HG03558 (cell line): Measurements from ENCODE around the gene AADACL3.
"Not testable (repeated sequence)": the region's sequence is repeated elsewhere in the genome, so short reads cannot be mapped to it uniquely, and the experiment has no call there.

ENCODE experiments used
- ATAC-seq: cut with Tn5 transposase; IDR thresholded peaks from one replicate; pipeline ENCODE4 v1.9.1; 2021; ENCODE audit warnings: moderate number of reproducible peaks; ENCODE audit not compliant: unreplicated experiment; ENCODE audit errors: extremely low read depth

The AADACL3 gene

DNA sequence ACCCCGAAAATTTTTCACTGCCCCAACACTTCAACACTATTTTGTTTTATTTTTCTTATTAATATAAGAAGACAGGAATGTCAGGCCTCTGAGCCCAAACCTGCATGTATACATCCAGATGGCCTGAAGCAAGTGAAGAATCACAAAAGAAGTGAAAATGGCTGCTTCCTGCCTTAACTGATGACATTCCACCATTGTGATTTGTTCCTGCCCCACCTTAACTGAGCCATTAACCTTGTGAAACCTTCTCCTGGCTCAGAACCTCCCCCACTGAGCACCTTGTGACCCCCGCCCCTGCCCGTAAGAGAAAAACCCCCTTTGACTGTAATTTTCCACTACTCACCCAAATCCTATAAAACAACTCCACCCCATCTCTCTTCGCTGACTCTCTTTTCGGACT, 2.3 kb upstream of the AADACL3 start:
- not testable (repeated sequence) for ATAC-seq

DNA sequence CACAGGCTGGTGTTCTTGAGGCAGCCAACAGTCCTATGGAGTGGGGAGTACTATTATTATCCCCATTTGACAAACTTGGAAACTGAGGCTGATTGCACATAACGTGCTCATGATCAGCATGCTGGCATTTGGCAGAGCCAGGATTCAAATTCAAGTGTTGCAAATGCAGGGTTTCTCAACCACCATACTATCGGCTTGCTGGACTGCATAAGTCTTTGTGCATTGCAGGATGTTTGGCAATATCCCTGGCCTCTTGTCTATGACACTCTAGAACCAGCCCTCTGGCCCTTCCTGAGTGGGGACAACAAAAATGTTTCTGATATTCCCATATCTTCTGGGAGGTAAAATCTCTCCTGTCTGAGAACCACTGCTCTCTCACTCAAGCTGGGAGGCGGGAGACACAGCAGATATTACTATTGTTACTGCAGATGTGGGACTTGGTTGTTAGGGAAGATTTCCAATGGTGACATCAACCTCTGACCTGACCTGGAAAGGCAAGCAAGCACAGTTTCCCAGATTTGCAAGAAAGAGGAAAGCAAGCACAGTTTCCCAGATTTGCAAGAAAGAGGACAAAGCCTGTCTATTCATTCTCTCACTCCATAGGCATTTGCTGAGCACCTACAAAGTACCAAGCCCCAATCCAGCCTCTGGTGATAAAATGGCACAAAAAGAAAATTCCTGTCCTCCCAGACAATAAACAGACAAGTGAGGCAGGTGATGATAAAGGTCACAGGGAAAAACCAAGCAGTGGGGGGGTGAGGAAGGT, 1.0 kb upstream of the AADACL3 start:
- no peak for ATAC-seq

DNA sequence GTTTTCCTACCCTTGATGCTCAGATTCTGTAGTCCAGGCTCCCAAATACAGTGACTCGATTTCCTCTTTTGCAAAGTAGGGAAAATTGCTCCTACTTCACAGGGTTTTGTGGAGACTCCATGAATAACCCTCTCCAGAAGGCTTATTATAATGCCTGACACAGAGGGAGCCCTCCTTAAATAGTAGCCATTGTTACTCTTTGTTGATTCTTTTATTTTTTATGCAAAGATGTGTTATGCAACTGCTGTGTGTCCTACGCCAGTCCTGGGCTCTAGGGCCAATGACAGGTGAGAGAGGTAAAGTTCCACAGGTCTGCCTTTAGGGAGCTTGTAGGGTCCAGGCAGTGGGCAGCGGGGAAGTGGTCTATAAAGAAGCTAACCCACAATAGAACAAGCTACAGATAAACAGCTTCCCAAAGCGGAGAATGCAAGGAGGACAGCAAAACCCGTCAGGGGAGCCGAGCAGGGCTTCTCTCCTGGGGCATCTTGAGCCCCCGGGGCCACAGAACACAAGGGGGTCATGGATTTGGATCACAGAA, 1.5 kb downstream of the AADACL3 start:
- ATAC-seq, result no peak

DNA sequence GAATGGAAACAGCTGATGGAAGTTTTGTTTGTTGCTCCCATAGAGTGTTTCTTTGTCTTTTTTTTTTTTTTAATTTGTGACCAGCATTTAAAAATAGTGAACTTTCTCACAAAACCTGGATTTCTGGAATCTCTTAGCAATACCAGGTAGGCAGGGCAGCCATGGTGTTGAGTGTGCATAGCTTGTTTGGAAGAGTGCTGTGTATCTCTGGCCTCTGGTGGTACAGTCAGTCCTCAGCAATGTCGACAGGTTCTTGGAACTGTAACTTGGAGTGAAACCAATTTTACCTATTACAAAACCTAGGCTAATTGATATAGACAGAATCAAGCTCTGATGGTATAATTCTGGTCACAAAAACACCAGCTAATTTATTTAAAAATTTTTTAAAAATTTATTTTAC, 6.7 kb downstream of the AADACL3 start:
- ATAC-seq, result no peak

DNA sequence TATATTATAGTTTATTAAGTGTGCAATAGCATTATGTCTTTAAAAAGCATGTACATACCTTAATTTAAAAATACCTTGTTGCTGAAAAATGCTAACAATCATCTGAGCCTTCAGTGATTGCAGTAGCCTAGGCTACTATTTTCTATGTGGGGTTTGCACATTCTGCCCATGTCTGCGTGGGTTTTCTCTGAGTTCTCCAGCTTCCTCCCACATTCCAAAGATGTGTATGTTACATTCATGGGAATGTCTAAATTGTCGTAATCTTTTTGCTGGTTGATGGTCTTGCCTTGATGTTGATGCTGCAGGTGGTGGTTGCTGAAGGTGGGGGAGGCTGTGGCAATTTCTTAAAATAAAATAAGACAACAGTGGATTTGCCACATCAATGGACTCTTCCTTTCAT, 12.5 kb downstream of the AADACL3 start:
- no peak for ATAC-seq

DNA sequence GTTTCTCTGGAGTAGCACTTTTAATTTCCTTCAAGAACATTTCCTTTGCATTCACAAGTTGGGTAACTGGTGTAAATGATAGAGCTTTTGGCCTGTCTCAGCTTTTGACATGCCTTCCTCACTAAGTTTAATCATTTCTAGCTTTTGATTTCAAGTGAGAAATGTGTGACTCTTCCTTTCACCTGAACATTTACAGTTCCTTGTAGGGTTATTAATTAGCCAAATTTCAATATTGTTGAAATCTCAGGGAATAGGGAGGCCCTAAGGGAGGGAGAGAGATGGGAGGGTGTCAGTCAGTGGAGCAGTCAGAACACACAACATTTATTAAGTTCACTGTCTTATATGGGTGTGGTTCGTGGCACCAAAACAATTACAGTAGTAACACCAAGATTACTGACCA, 14.2 kb downstream of the AADACL3 start:
- no peak for ATAC-seq

DNA sequence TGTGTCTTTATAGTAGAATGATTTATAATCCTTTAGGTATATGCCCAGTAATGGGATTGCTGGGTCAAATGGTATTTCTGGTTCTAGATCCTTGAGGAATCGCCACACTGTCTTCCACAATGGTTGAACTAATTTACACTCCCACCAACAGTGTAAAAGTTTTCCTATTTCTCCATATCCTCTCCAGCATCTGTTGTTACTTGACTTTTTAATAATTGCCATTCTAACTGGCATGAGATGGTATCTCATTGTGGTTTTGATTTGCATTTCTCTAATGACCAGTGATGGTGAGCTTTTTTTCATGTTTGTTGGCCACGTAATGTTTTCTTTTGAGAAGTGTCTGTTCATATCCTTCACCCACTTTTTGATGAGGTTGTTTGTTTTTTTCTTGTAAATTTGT, 15.2 kb downstream of the AADACL3 start:
- not testable (repeated sequence) for ATAC-seq

DNA sequence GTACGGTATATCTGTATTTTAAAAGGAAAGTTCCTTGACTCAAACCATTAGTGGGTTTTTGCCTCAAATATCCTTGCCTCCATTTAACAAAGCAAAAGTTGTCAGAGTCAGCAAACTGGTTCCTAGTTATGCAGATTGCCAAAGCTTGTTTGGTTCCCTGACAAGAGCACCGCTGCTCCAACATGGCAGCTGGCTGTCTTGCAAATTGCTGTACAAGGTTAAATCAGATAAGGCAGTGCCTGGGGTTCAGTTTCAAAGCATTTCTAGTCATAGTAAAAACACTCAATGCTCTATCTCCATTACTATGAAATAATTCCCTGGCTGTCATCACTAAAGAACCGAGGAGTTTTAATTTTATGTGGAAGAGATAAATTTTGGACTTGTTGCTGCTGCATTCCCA, 18.7 kb downstream of the AADACL3 start:
- ATAC-seq, result no peak

DNA sequence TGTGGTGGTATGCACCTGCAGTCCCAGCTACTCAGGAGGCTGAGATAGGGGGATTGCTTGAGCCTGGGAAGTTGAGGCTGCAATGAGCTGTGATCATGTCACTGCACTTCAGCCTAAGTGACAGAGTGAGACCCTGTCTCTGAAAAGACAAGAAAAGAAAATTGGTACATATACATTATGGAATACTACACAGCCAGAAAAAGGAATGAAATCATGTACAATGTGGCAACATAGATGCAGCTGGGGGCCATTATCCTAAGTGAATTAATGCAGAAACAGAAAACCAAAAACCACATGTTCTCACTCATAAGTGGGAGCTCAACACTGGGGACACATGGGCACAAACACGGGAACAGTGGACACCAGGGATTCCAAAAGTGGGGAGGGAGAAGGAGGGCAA, 23.0 kb downstream of the AADACL3 start:
- no peak for ATAC-seq

DNA sequence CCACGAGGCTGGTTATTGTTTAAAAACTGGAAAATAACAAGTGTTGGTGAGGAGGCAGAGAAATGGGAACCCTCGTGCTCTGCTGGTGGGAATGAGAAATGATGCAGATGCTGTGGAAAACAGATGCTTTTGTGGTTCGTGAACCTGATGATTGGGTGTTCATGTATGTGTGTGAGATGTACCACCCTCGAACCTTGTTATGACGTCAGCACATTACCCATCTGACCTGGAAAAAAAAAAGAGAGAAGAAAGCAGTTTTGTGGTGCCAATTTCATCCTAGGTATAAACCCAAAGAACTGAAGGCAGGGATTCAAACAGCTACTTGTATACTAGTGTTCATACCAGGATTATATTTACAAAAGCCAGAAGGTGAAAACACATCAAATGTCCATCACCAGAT, 23.7 kb downstream of the AADACL3 start:
- no peak for ATAC-seq

DNA sequence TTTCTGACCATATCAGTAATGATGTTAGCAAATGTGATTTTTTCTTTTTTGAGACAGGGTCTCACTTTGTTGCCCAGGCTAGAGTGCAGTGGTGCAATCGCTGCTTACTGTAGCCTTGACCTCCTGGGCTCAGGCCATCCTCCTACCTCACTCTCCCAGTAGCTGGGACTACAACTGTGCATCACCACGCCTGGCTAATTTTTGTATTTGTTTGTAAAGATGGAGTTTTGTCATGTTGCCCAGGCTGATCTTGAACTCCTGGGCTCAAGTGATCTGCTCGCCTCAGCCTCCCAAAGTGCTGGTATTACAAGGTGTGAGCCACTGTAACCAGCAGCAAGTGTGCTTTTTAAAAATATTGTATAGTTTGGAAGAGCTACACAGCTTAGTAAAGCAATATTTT, 26.0 kb downstream of the AADACL3 start:
- ATAC-seq, result no peak

DNA sequence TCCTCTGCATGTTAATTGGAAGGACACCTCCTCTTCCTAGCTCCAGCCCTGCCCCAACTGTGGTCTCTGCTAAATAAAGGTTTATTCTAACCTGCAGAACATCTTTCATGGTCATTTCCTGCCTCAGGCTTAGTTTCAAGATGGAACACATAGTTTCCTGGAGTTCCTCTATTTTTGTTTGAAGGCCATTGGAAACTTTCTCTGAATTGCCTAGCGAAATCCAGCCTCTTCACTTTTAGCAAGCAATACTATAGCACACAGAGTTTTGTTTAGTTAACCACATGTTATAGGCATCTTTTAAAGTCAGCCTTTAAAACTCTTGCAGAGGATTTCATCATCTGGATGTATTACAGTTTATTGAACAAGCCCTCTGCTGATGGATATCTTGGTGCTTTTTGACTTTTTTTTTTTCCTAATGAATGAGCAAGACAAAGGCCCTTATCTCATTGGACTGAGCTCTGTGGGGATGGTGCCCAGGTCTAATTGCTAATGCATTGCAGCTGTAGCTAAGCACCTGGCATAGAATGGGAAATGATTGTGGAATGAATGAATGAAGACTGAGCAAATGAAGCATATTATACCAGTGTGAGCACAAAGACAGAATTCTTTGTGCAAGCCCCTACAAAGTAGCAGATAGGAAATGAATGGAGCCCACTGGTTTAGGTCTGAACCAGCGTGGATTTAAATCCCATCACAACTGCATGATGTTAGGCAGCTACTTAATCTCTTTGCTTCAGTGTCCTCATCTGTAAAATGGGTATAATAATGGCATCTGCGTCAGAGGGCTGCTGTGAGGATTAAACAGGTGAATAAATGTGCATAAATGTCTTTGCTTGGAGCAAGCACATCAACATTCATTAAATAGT, 29.4 kb downstream of the AADACL3 start:
- no peak for ATAC-seq

DNA sequence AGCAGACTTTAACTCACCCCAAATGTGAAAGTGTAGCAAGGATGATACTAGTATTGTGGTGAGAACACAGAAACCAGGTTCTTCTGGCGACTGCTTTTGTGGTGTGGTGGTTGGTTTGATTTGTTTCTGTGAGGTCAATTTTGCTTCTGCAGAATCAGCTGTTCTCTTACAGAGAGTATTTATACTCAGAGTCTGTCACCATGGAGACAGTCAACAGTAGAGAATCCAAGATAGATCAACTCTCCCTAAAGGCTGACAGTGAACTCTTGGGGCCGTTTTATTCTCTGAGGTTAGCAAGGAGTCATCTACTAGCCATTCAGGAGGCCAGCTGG, 30.0 kb downstream of the AADACL3 start, which contains the start of gene CFAP107:
CFAP107 (plus strand) TSS at position 209 of the 332 bp plus-strand sequence. CDS start 231 bp downstream, outside the sequence.
- ATAC-seq, result no peak

DNA sequence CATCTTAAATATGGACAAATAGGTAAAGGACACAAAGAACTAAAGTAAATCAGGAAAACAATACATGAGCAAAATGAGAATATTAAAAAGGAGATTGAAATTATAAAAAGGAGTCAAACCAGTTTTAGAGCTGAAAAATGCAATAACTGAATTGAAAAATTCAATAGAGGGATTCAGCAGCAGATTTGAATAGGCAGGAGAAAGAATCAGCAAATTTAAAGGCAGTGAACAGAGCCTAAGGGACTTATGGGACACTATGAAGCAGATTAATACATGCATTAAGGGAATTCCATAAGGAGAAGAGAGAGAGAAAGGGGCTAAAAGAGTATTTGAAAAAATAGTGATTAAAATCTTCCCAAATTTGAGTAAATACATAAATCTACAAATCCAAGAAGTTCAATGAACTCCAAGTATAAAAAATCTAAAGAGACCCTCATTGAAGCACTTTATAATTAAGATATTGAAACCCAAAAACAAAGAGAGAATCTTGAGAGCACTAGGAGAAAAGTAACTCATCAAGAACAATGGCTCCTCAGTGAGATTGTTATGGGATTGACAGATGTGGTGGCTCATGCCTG, 33.0 kb downstream of the AADACL3 start:
- ATAC-seq, result no peak

DNA sequence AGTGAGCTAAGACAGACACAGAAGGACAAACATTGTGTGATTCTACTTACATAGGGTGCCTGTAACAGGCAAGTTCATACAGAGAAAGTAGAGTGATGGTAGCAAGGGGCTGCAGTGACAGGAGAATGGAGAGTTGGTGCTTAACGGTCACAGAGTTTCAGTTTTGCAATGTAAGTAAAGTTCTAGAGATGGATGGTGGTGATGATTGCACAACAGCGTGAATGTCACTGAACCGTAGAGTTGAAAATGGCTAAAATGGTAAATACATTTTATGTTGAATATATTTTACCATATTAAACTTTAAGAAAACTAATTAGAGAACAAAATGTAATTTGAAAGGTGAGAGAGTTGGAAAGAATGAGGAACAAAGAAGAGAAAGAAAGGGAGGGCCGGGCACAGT, 38.8 kb downstream of the AADACL3 start:
- ATAC-seq, result no peak

DNA sequence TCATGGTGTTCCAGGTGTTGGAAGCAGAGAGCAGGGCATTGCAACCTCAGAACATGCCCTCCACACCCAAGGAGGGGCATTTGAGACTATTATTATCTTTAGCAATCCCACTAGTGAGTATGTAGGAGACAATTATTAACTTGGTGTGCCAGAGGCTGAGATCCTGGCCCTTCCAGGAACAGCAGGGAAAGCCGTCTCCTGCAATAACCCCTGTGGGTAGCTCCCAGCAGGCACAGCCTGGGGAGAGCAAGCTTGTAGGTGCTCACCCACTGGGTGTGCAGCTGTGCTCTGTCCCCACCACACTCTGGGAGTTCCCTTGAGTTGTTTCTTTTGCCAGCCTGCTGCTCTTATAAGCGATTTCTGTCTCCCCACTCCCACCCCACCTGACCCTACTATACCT, 40.4 kb downstream of the AADACL3 start:
- ATAC-seq, result no peak

DNA sequence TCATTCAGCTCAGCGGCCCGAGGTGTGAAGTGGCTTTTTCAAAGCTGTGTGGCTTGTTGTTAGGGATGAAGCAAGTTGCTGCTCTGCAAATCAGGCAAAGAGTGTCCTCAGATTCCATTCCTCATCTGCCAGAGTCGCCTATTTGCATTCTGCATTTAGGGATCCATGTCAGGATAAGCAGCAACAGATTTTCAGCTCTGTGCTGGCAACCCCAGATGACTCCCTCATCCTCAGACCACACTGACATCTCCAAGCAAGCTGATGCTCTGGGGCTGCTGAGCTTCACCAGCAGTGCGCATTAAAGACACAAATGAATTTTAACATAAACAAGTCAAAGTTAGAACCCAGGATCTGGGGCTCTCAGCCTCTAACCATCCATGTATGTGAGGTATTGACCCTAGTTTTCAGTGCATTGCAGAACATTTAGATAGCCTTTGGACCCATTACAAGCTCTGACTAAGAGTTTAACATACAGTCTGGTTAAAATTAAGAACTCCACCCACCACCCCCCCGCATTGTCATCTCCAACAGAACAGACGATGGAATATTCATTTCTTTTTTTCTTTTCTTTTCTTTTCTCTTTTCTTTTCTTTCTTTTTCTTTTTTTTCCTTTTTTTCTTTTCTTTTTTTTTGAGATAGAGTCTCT, 41.0 kb downstream of the AADACL3 start:
- no peak for ATAC-seq

DNA sequence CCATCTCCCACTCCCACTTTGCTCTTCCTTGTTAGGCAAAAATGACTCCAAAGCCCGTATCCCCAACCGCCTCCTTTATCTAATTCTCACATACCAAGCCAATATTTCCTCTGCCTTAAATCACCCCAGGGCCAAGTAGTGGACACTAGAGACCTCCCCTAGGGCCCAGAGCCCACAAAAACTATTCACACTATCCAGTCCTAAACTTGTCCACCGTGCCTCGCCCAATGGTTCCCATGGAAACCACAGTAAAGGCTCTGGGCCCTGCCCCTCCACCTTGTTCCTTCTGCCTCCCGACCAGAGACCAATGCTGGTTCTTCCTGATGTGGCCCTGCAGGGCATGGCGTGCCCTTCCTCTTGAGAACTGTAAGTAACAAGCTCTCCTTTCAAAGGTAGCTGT, 41.9 kb downstream of the AADACL3 start:
- no peak for ATAC-seq

DNA sequence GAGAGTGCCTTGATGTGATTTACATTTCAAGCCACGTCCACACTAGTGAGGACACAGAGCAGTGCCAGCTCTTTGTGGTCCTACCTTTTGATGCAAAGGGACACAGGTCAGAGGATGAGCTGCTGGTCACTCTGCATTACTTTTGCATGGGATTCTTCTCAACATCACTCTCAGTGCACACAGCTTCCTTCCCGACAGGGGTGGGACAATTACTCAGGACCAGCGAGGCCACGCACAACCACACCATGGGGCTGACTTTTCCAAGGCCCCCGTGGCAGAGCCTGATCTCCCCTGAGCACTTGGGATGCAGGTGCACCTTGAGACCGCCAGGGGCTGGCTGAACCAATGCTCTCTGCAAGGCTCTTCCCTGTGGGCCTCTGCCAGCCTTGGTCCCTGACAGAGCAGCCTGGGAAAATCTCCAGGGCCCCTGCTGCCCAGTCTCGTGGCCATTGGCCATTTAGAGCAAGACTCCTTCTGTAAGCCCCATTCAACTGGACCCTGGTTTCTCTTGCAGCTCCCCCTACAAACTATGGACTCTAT, 44.4 kb downstream of the AADACL3 start:
- no peak for ATAC-seq

DNA sequence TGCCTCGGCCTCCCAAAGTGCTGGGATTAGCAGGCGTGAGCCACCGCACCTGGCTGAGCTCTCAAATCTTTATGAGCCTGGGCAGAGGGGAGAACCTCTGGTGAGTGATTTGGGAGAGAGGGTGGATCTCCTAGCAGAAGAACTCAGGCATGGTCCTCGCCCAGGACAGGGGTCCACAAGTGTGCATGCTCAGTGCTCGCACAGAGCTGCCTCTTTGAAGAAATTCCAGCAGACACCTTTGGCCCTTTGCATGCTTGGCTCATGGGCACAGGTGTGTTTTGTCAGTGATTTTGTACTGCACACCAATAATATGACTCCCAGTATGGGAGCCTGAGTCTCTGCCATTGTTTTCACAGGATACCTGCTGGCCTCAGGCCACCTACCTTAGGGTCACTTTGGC, 45.9 kb downstream of the AADACL3 start:
- no peak for ATAC-seq
